Tibial nerve (tissue), 4 donors: ENCODE results near the gene LFNG. TPM values are rescaled to one million over a fixed set of nuclear protein-coding genes. Genes with fewer than 3 reads are reported as not detected.
A peak's percentile ranks its signal among the peaks of the same experiment; 100 is the strongest.

Experiments
- DNase-seq, 2 donors: peaks; one replicate each; pipeline ENCODE4 v3.0.0-alpha.2; 2019; ENCODE audit warnings: low spot score in 2 of 2
- H3K27ac ChIP-seq, 4 donors: fragments of 200-600 bp; sonication (generic) in 3 of 4; one replicate each; pipeline ENCODE4 v1.5.1; 2017 to 2019; ENCODE audit warnings: mild to moderate bottlenecking in 1 of 4
- H3K27me3 ChIP-seq, 2 donors: fragments of 200-600 bp; sonication (generic) in 1 of 2; one replicate each; pipeline versions ENCODE4 v1.5.1 to v1.6.0; 2017 to 2019
- H3K36me3 ChIP-seq, 3 donors: fragments of 200-600 bp; sonication (generic); one replicate each; pipeline ENCODE4 v1.5.1; 2018 to 2019
- H3K4me1 ChIP-seq, 4 donors: fragments of 200-600 bp; sonication (generic) in 3 of 4; one replicate each; pipeline ENCODE4 v1.5.1; 2017 to 2019
- H3K4me3 ChIP-seq, 4 donors: fragments of 200-600 bp; sonication (generic) in 3 of 4; one replicate each; pipeline ENCODE4 v1.5.1; 2017 to 2019; ENCODE audit warnings: mild to moderate bottlenecking in 1 of 4, moderate library complexity in 1 of 4
- H3K9me3 ChIP-seq, 4 donors: fragments of 200-600 bp; sonication (generic) in 3 of 4; one replicate each; pipeline ENCODE4 v1.5.1; 2017 to 2019
- CTCF ChIP-seq, 5 experiments: fragments of 200-600 bp in 3 of 5; fragments of 450-650 bp in 2 of 5; sonication (generic) in 3 of 5; IDR thresholded peaks; one replicate each; pipeline ENCODE4 v1.5.1; 2016 to 2019; ENCODE audit warnings: antibody characterized with exemption in 5 of 5, mild to moderate bottlenecking in 3 of 5, moderate library complexity in 2 of 5
- EP300 ChIP-seq, 2 donors: sonication (generic); formaldehyde crosslinking; IDR thresholded peaks; one replicate each; pipeline ENCODE4 v1.6.1; 2017; ENCODE audit warnings: antibody characterized with exemption in 2 of 2, mild to moderate bottlenecking in 1 of 2
- POLR2A ChIP-seq, 2 donors: fragments of 450-650 bp; IDR thresholded peaks; one replicate each; pipeline ENCODE4 v1.6.1; 2017; ENCODE audit warnings: antibody characterized with exemption in 2 of 2, mild to moderate bottlenecking in 2 of 2, moderate library complexity in 2 of 2
- WGBS, 2 donors: methylation state at CpG; one replicate each; pipeline ENCODE4 v1.1.5; 2018; 5-methylcytosine and 5-hydroxymethylcytosine counted together
- total RNA-seq, 4 donors: library from RNA; depleted of rRNA; stranded (reverse); fragments of >200 nt; gene quantifications; one replicate each; pipeline ENCODE4 v1.1.0, GENCODE V29; 2016

Gene LFNG
- total RNA-seq, 4 donors from 2014 or later = 8.8 to 21.6 (median 11.3) TPM

DNA sequence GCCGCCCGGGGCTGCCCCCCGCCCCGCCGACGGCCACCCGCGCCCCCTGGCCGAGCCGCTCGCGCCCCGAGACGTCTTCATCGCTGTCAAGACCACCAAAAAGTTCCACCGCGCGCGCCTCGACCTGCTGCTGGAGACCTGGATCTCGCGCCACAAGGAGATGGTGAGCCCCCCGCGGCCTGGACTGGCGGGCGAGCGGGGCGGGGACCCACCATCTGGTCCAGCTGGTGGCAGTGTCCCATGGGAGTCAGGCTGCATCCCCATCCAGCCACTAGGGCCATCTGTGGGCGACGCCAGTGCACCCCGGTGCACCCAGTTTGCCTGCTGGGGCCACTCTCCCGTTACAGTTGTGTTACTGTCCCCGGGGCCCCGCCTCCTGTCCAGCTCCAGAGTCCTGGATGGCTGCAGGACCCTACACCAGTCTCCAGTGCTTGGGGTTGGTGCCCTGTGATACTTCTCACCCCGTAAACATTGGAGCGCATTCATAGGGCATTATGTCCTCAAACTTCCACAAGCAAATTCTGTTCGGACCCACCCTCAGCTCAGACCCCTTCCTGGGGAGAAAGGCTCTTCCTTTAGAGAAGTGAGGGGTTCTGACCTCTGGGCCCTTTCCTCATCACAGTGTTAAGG lies 672 bp downstream of the LFNG start:
- Histone ChIP-seq H3K9me3 (no peaks in the 10 kb centered on the region), H3K27me3 (peaks cover 0 to 22% of the 10 kb centered on the region in 2 donors), H3K27ac (peak overlapping the region in 2 of 4 donors; percentile 52 to 65), H3K4me1 (peaks cover 0 to 77% (median 63%) of the 10 kb centered on the region in 4 donors), H3K4me3 (peak overlapping the region; percentile 43 to 63 (median 52)), H3K36me3 (peaks cover 0 to 1% (median 0%) of the 10 kb centered on the region in 3 donors)
- DNase-seq = no peak
- WGBS, 2 donors = 4 to 13% methylated on average over 9 to 30 of the region's 37 CpGs
- TF ChIP-seq CTCF (IDR thresholded peaks at IDR 0.05) (peak in 2 of 5 experiments; percentile 13 to 37), POLR2A (IDR thresholded peaks at IDR 0.05) (no peak)

DNA sequence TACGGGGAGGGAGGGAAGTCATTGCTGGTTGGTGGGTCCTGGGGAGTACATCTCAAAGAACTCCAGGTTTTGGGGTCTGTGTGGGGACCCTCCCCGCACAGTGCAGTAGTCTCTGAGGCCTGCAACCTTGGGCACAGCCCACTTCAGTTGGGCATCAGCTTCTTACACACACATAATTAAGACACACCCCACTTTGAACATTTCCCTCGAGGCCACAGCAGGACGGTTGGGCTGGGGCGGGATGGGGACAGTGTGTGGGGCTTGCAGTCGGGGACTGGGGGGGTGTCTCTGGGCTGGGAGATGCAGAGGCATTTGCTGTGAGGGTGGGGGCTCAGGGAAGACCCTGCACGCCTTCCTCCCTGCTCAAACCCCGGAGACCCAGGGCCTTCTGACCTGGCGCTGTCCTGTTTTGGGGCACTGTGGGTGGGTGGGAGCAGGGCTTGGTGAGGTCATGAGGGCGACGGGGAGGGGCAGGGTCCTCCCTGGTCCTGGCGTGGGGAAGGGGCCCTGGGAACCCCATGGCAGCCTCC lies 1.3 kb downstream of the LFNG start:
- peaks cover 0 to 7% (median 0%) of the 10 kb centered on the region in 3 donors for H3K36me3 ChIP-seq
- H3K9me3 ChIP-seq = no peaks in the 10 kb centered on the region
- H3K27ac ChIP-seq = peak overlapping the region in 2 of 4 donors; percentile 65 to 71
- H3K27me3 ChIP-seq = peaks cover 0 to 27% of the 10 kb centered on the region in 2 donors
- TF ChIP-seq CTCF (IDR thresholded peaks at IDR 0.05) = no peak
- TF ChIP-seq EP300 (IDR thresholded peaks at IDR 0.05) = no peak
- TF ChIP-seq POLR2A (IDR thresholded peaks at IDR 0.05) = no peak
- H3K4me1 ChIP-seq = peaks cover 0 to 83% (median 67%) of the 10 kb centered on the region in 4 donors
- peak overlapping the region; percentile 43 to 63 (median 52) for H3K4me3 ChIP-seq
- no peak for DNase-seq
- 26 to 36% methylated on average over 11 to 12 of the region's 12 CpGs for WGBS, 2 donors

DNA sequence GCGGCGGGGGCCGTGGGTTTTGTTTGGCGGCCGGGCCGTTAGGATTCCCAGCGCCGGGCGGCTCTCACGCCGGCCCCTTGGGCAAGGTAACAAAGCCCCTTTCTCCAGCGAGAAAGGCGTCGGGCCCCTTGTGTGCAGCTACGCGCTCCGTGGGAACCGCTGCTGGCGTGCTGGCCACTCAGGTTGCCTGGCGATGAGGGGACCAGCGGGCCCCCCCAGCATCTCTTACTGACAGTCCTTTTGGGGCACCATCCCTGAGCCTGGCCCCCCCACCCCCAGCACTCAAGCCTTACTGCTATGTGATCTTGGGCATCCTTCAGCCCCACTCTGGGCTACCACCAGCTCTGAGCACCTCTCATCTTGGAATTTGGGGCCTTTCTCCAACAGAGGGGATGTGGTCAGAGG lies 1.8 kb downstream of the LFNG start:
- no peak for DNase-seq
- H3K9me3 ChIP-seq = no peaks in the 10 kb centered on the region
- H3K4me3 ChIP-seq = peak overlapping the region; percentile 43 to 63 (median 52)
- peaks cover 0 to 28% of the 10 kb centered on the region in 2 donors for H3K27me3 ChIP-seq
- H3K36me3 ChIP-seq = peaks cover 0 to 12% (median 0%) of the 10 kb centered on the region in 3 donors
- peaks cover 0 to 88% (median 69%) of the 10 kb centered on the region in 4 donors for H3K4me1 ChIP-seq
- no peak for TF ChIP-seq CTCF (IDR thresholded peaks at IDR 0.05)
- TF ChIP-seq EP300 (IDR thresholded peaks at IDR 0.05) = no peak
- no peak for TF ChIP-seq POLR2A (IDR thresholded peaks at IDR 0.05)
- 14 to 31% methylated on average over 6 to 15 of the region's 21 CpGs for WGBS, 2 donors
- peak overlapping the region in 3 of 4 donors; percentile 42 to 71 (median 60) for H3K27ac ChIP-seq

- Histone ChIP-seq H3K36me3 (peaks cover 0 to 18% (median 0%) of the 10 kb centered on the region in 3 donors), H3K27ac (peak overlapping the region in 3 of 4 donors; percentile 66 to 71 (median 70)), H3K9me3 (no peaks in the 10 kb centered on the region), H3K4me1 (peaks cover 0 to 94% (median 72%) of the 10 kb centered on the region in 4 donors), H3K4me3 (peak overlapping the region in 3 of 4 donors; percentile 49 to 63 (median 55)), H3K27me3 (peaks cover 0 to 28% of the 10 kb centered on the region in 2 donors)
- no peak for DNase-seq
- 38 to 39% methylated on average over 8 to 14 of the region's 17 CpGs for WGBS, 2 donors
- TF ChIP-seq CTCF (IDR thresholded peaks at IDR 0.05) (peak in 1 of 5 experiments; percentile 8), POLR2A (IDR thresholded peaks at IDR 0.05) (no peak)
These were observed 2.5 kb downstream of the LFNG start for GRCh38 chr7:2521952-2522591.
